Testis (tissue), 3 donors: Measurements from ENCODE around the gene GPR39. TPM values are rescaled to one million over a fixed set of nuclear protein-coding genes. Genes with fewer than 3 reads are reported as not detected.

Experiments used
- DNase-seq: peaks from one replicate; pipeline ENCODE4 v3.0.0-alpha.2; 2019
- H3K27ac ChIP-seq, 2 donors: fragments of 200-600 bp; sonication (generic); one replicate each; pipeline ENCODE4 v1.5.1; 2019
- H3K27me3 ChIP-seq: fragments of 200-600 bp; sonication (generic); one replicate; pipeline ENCODE4 v1.5.1; 2019
- H3K36me3 ChIP-seq: fragments of 200-600 bp; sonication (generic); one replicate; pipeline ENCODE4 v1.5.1; 2017; ENCODE audit warnings: low read depth; ENCODE audit errors: missing control alignments
- H3K4me1 ChIP-seq: fragments of 200-600 bp; sonication (generic); one replicate; pipeline ENCODE4 v1.5.1; 2019
- H3K4me3 ChIP-seq, 2 donors: fragments of 200-600 bp; sonication (generic); one replicate each; pipeline ENCODE4 v1.5.1; 2017 to 2019
- H3K9me3 ChIP-seq: fragments of 200-600 bp; sonication (generic); one replicate; pipeline ENCODE4 v1.5.1; 2017
- POLR2A ChIP-seq: fragments of 450-650 bp; IDR thresholded peaks from one replicate; pipeline ENCODE4 v1.6.1; 2017; ENCODE audit warnings: antibody characterized with exemption, mild to moderate bottlenecking, moderate library complexity
- WGBS, 2 donors: methylation state at CpG; one replicate each; pipeline ENCODE4 v1.1.5; 2018; 5-methylcytosine and 5-hydroxymethylcytosine counted together
- intact Hi-C: fragments of 100-400 bp; cut with DNase I; formaldehyde crosslinking; loops from one replicate; pipeline ENCODE4 v1.15.1; 2023; ENCODE audit warnings: low total_unique reads
- polyA plus RNA-seq: library from polyadenylated mRNA; stranded (reverse); fragments of 350-450 nt; fragmentation: Illumina TruSeq; extraction: RNeasy Lipid Tissue Mini Kit (QIAGEN cat#74804); gene quantifications from one replicate; pipeline ENCODE4 v1.2.3, GENCODE V29; 2014; ENCODE audit warnings: low read depth, low replicate concordance; ENCODE audit not compliant: insufficient read depth
- total RNA-seq, 2 donors: library from RNA; depleted of rRNA; stranded (reverse); fragments of >200 nt; gene quantifications; one replicate each; pipeline ENCODE4 v1.2.3, GENCODE V29; 2016
- TF ChIP-seq, protein P1 (sequence below), 3 experiments: fragments of 450-650 bp in 2 of 3; fragments of 200-600 bp in 1 of 3; sonication (generic) in 1 of 3; IDR thresholded peaks; one replicate each; pipeline ENCODE4 v1.5.1; 2016 to 2019; ENCODE audit warnings: antibody characterized with exemption in 3 of 3, mild to moderate bottlenecking in 2 of 3, moderate library complexity in 1 of 3

Gene GPR39
- total and polyA plus RNA-seq, 3 donors from 2014 or later: 2.7 to 19.5 (median 4.0) TPM

DNA sequence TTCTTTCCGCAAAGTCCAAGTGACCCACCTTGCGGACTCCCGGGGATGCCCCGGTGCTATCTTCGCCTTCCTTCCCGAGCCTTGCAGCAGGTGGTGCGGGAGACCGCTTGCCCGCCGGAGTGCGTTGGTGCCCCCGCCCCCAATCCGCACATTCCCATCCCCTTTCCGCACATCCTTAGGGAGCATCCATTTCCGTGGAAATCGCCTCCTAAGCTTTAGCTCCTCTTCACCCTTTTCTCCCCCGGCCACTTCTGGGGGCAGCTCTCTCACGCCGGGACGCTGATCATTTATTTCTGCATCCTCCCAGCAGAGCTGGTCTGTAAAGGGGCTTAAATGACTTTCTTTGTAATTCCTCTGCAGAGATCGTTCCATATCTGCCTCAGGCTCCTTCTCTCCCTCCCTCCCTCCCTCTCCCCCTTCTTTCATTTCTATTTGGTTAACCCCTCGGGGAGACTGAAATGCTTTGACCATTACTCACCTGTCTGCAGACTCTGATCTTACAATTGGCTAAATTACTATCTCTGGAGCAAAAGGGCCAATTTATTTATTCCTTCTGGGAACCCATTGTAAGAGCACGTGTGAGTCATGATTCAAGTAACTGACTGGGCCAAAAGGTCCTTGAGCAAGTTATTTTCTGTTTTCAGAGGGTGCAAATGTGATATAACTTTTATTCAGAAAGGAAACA, 254.7 kb downstream of the GPR39 start:
- intact Hi-C loops: no loop called here
- DNase-seq: no peak
- WGBS, 2 donors: 23 to 25% methylated on average over 23 of the region's 23 CpGs
- Histone ChIP-seq H3K36me3 (no peaks in the 10 kb centered on the region), H3K27ac (no peak overlapping the region), H3K4me3 (peak overlapping the region in 1 of 2 donors; percentile 21), H3K9me3 (no peaks in the 10 kb centered on the region), H3K4me1 (peaks cover 25% of the 10 kb centered on the region), H3K27me3 (no peaks in the 10 kb centered on the region)
- no peak for TF ChIP-seq POLR2A
- TF ChIP-seq, protein P1, sequence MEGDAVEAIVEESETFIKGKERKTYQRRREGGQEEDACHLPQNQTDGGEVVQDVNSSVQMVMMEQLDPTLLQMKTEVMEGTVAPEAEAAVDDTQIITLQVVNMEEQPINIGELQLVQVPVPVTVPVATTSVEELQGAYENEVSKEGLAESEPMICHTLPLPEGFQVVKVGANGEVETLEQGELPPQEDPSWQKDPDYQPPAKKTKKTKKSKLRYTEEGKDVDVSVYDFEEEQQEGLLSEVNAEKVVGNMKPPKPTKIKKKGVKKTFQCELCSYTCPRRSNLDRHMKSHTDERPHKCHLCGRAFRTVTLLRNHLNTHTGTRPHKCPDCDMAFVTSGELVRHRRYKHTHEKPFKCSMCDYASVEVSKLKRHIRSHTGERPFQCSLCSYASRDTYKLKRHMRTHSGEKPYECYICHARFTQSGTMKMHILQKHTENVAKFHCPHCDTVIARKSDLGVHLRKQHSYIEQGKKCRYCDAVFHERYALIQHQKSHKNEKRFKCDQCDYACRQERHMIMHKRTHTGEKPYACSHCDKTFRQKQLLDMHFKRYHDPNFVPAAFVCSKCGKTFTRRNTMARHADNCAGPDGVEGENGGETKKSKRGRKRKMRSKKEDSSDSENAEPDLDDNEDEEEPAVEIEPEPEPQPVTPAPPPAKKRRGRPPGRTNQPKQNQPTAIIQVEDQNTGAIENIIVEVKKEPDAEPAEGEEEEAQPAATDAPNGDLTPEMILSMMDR (IDR thresholded peaks at IDR 0.05): no peak

DNA sequence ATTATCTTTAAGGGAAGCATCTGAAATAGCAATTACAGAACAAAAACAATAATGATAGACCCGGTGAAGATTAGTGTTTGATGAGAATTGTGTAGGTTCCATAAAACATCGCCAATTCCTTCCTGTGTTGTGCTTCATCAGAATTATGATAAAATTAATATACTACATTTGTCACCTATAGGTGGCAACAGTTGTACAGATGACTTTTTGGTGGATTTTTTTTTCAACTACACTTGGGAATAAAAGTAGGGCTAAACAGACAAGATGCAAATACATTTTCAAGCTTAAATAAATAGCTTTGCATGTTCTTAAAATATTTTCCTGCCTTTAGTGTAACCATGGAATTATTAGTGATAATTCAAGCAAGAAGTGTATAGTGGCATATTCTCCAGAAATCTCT, 260.4 kb downstream of the GPR39 start:
- H3K36me3 ChIP-seq: no peaks in the 10 kb centered on the region
- no peak for TF ChIP-seq POLR2A
- TF ChIP-seq, protein P1 (IDR thresholded peaks at IDR 0.05): peak in 1 of 3 experiments; percentile 19
- no peak for DNase-seq
- no peak overlapping the region for H3K4me3 ChIP-seq
- intact Hi-C loops: no loop called here
- H3K4me1 ChIP-seq: no peaks in the 10 kb centered on the region
- H3K27ac ChIP-seq: no peak overlapping the region
- 74% methylated on average over 2 of the region's 2 CpGs for WGBS, 2 donors
- H3K9me3 ChIP-seq: no peaks in the 10 kb centered on the region
- H3K27me3 ChIP-seq: no peaks in the 10 kb centered on the region

DNA sequence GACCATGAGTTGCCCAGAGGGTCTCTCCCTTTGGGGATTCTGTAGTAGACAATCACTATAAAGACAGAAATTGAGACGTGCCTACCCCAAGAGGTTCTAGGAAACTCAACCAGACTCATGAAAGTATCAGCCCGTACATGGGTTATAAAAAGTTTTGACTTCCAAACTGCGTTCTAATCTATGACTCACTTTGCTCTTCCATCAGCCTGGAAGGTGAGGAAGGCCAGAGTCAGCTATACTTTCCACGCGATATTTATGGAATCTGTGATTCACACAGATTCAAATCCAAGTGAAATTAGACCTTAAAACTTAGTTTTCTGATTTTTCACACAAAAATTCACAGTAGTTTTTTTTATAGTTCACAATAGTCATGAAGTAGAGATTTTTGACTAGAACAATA, 261.1 kb downstream of the GPR39 start:
- no peak overlapping the region for H3K27ac ChIP-seq
- H3K4me3 ChIP-seq: no peak overlapping the region
- H3K4me1 ChIP-seq: no peaks in the 10 kb centered on the region
- TF ChIP-seq POLR2A: no peak
- TF ChIP-seq, protein P1 (IDR thresholded peaks at IDR 0.05): no peak
- H3K9me3 ChIP-seq: no peaks in the 10 kb centered on the region
- intact Hi-C loops: no loop called here
- WGBS, 2 donors: 90 to 91% methylated on average over 5 of the region's 5 CpGs
- no peak for DNase-seq
- no peaks in the 10 kb centered on the region for H3K27me3 ChIP-seq
- no peaks in the 10 kb centered on the region for H3K36me3 ChIP-seq

DNA sequence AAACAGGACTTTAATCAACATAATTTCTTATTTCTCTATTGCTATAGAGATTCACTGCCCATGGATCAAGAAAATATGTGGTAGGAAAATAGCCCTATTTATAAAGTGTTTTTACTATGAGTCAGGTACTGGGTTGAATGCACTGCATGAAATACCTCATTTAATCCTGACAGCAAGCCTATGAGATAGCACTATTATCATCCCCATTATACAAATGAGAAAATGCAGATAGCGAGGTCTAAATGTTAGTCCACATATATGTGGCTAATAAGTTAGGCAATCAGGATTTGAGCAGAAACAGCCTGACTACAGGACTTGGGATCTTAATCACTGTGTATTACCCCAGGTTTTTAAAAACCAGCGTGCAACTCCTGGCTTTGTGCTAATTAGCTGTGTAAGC, 261.9 kb downstream of the GPR39 start:
- no peaks in the 10 kb centered on the region for H3K4me1 ChIP-seq
- intact Hi-C loops: no loop called here
- no peaks in the 10 kb centered on the region for H3K27me3 ChIP-seq
- 95% methylated on average over 2 of the region's 2 CpGs for WGBS, 2 donors
- H3K27ac ChIP-seq: no peak overlapping the region
- H3K36me3 ChIP-seq: no peaks in the 10 kb centered on the region
- no peak for DNase-seq
- no peak overlapping the region for H3K4me3 ChIP-seq
- TF ChIP-seq, protein P1 (IDR thresholded peaks at IDR 0.05): no peak
- no peak for TF ChIP-seq POLR2A
- H3K9me3 ChIP-seq: no peaks in the 10 kb centered on the region

DNA sequence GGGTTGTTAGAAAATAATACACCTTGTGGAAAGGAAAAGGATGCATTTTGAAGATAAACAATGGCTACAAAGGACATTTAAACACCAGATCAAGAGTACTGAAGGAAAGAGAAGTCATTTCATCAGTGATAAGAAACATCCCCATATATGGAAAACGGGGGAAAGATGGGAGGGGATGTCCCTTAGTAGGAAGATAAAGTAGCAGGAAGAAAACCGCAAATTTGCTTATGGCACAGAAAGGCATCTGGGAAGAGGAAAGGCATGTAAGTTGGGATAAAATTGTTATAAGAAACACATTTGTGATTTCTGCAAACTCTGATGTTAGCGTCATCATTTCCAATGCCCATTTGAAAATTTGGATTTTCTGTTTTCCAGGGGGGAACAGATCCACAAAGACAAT, 263.9 kb downstream of the GPR39 start:
- TF ChIP-seq, protein P1 (IDR thresholded peaks at IDR 0.05): no peak
- no peak for TF ChIP-seq POLR2A
- 83 to 84% methylated on average over 3 of the region's 3 CpGs for WGBS, 2 donors
- intact Hi-C loops: no loop called here
- Histone ChIP-seq H3K27me3 (no peaks in the 10 kb centered on the region), H3K4me3 (no peak overlapping the region), H3K4me1 (no peaks in the 10 kb centered on the region), H3K36me3 (no peaks in the 10 kb centered on the region), H3K9me3 (no peaks in the 10 kb centered on the region), H3K27ac (no peak overlapping the region)
- DNase-seq: no peak
